Ishikawa (cell line): ENCODE data around the gene SOX1.

Experiments
- CEBPB ChIP-seq: IDR thresholded peaks from 2 replicates; pipeline ENCODE4 v1.6.1; 2012
- CREB1 ChIP-seq: IDR thresholded peaks from 2 replicates; pipeline ENCODE4 v1.6.1; 2012; ENCODE audit warnings: low read depth
- EGR1 ChIP-seq: IDR thresholded peaks from 2 replicates; pipeline ENCODE4 v1.6.1; 2012
- EP300 ChIP-seq: IDR thresholded peaks from 2 replicates; pipeline ENCODE4 v1.6.1; 2012; ENCODE audit warnings: borderline replicate concordance
- FOXM1 ChIP-seq: IDR thresholded peaks from 2 replicates; pipeline ENCODE4 v1.6.1; 2012; ENCODE audit warnings: low read depth, borderline replicate concordance
- NFIC ChIP-seq: IDR thresholded peaks from 2 replicates; pipeline ENCODE4 v1.6.1; 2012
- RAD21 ChIP-seq: IDR thresholded peaks from 2 replicates; pipeline ENCODE4 v1.6.1; 2012; ENCODE audit warnings: low read depth
- TAF1 ChIP-seq: IDR thresholded peaks from 2 replicates; pipeline ENCODE4 v1.6.1; 2012; ENCODE audit warnings: low read depth, mild to moderate bottlenecking
- TCF12 ChIP-seq: IDR thresholded peaks from 2 replicates; pipeline ENCODE4 v1.6.1; 2012; ENCODE audit warnings: low read depth
- TEAD4 ChIP-seq: IDR thresholded peaks from 2 replicates; pipeline ENCODE4 v1.6.1; 2012
- YY1 ChIP-seq: IDR thresholded peaks from 2 replicates; pipeline ENCODE4 v1.6.1; 2012; ENCODE audit warnings: low read depth
- ZBTB7A ChIP-seq: IDR thresholded peaks from 2 replicates; pipeline ENCODE4 v1.6.1; 2012; ENCODE audit warnings: low read depth
- TF ChIP-seq, protein P1 (sequence below): IDR thresholded peaks from 2 replicates; pipeline ENCODE4 v1.6.1; 2012
- TF ChIP-seq, protein P2 (sequence below): IDR thresholded peaks from 2 replicates; pipeline ENCODE4 v1.6.1; 2012
- TF ChIP-seq, protein P3 (sequence below): IDR thresholded peaks from 2 replicates; pipeline ENCODE4 v1.6.1; 2012; ENCODE audit warnings: low read depth, mild to moderate bottlenecking

SOX1 gene

DNA sequence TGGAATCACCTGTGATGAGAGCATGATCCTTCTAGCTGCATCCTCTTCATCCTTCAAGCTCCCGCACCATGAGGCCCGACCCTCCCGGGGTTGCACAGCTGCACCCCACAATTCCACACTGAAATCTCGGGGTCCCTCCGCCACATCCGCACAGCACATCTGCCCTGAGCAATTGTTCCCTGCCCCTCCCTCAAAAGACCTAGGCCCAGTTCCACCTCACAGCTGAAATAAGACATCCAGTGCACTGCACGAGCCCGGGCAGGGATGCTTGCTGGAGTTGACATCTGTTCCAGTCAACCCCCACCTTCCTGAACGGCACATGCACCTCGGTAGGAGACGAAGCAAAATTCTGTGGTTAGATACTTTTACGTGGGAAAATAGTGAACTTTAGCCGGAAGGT lies 14.7 kb upstream of the SOX1 start:
- TF ChIP-seq EP300 (no peak), FOXM1 (no peak), TAF1 (no peak), NFIC (no peak), YY1 (no peak), RAD21 (no peak), CREB1 (no peak), ZBTB7A (no peak), TEAD4 (no peak), CEBPB (no peak)
- TF ChIP-seq, protein P1, sequence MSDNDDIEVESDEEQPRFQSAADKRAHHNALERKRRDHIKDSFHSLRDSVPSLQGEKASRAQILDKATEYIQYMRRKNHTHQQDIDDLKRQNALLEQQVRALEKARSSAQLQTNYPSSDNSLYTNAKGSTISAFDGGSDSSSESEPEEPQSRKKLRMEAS: no peak
- TF ChIP-seq, protein P2, sequence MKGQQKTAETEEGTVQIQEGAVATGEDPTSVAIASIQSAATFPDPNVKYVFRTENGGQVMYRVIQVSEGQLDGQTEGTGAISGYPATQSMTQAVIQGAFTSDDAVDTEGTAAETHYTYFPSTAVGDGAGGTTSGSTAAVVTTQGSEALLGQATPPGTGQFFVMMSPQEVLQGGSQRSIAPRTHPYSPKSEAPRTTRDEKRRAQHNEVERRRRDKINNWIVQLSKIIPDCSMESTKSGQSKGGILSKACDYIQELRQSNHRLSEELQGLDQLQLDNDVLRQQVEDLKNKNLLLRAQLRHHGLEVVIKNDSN: no peak
- TF ChIP-seq, protein P3, sequence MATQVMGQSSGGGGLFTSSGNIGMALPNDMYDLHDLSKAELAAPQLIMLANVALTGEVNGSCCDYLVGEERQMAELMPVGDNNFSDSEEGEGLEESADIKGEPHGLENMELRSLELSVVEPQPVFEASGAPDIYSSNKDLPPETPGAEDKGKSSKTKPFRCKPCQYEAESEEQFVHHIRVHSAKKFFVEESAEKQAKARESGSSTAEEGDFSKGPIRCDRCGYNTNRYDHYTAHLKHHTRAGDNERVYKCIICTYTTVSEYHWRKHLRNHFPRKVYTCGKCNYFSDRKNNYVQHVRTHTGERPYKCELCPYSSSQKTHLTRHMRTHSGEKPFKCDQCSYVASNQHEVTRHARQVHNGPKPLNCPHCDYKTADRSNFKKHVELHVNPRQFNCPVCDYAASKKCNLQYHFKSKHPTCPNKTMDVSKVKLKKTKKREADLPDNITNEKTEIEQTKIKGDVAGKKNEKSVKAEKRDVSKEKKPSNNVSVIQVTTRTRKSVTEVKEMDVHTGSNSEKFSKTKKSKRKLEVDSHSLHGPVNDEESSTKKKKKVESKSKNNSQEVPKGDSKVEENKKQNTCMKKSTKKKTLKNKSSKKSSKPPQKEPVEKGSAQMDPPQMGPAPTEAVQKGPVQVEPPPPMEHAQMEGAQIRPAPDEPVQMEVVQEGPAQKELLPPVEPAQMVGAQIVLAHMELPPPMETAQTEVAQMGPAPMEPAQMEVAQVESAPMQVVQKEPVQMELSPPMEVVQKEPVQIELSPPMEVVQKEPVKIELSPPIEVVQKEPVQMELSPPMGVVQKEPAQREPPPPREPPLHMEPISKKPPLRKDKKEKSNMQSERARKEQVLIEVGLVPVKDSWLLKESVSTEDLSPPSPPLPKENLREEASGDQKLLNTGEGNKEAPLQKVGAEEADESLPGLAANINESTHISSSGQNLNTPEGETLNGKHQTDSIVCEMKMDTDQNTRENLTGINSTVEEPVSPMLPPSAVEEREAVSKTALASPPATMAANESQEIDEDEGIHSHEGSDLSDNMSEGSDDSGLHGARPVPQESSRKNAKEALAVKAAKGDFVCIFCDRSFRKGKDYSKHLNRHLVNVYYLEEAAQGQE: no peak

DNA sequence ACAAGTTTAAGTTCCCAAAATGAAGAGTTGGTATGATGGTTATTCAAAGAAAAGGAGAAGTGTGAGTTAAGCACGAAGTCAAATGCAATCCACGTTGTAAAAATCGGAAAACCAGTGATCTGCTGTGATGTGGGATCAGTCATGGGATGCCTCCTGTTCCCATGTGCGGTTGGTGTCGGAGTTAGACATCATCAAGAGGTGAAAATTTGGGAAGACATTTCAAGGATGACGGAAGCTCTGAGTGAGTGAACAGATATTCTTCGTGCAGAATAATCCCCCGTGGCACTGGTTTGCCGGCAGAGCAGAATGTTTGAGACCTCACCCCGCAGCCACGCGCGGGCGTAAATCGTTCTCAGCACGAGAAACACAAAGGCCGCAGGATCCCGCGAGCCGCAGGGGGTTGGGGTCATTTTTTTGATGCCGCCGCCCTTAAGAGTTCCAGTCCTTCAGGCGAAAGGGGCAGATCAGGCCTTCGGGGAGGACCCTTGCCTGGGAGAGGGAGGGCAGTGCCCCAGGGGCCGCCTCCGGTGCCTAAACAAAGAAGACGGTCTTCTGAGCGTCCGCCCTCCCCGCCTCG lies 13.7 kb upstream of the SOX1 start:
- TF ChIP-seq, protein P1: no peak
- no peak for TF ChIP-seq EGR1
- no peak for TF ChIP-seq NFIC
- TF ChIP-seq, protein P2: no peak
- TF ChIP-seq ZBTB7A: no peak
- no peak for TF ChIP-seq TAF1
- no peak for TF ChIP-seq RAD21
- no peak for TF ChIP-seq EP300
- no peak for TF ChIP-seq TCF12
- no peak for TF ChIP-seq YY1
- no peak for TF ChIP-seq TEAD4
- TF ChIP-seq, protein P3: no peak
- no peak for TF ChIP-seq CREB1
- no peak for TF ChIP-seq FOXM1
- TF ChIP-seq CEBPB: no peak

DNA sequence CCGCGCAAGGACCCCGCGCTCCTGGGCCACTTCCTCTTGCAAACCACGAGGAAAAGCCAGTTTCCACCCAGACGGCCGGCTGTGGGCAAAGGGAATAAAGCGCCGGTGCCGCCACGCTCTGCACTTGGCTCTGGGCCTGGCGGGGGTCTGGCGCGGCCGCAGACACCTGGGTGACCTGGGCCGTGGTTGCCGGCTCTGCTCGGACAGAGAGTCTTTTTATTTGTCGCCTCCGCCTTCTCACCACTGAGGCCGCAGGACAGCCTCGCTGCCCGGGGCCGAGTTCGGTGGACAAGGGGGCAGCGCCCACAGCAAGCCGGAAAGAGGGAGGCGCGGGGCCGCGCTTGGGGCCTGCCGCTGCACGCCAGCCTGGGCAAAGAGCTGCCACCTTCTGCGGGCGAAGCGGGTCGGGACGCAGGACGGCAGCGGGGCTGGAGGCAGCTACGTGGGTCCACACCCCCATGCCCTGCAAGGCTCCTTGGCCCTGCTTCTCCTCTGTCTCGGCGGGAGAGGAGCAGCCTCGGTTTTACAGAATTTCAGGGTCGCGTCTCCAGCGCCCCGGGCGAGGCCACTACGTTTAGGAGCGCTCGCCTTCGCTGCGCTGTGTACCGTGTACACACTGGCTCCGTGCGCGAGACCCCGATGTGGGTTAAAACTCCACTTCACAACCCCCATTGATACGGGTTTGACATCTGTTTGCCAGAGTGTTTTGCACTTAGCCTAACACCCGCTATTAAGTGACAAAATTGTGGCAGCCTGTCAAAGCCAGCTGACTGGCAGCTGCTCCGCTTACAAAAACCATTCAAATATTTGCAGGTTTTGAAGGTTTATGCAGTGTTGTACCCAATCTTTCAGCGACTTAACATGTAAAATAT lies 13.0 kb upstream of the SOX1 start:
- TF ChIP-seq NFIC (no peak), RAD21 (no peak), TCF12 (no peak), CREB1 (no peak), EP300 (no peak), YY1 (no peak), FOXM1 (no peak), ZBTB7A (no peak), TAF1 (no peak)
- TF ChIP-seq, protein P1: no peak
- TF ChIP-seq, protein P3: no peak

DNA sequence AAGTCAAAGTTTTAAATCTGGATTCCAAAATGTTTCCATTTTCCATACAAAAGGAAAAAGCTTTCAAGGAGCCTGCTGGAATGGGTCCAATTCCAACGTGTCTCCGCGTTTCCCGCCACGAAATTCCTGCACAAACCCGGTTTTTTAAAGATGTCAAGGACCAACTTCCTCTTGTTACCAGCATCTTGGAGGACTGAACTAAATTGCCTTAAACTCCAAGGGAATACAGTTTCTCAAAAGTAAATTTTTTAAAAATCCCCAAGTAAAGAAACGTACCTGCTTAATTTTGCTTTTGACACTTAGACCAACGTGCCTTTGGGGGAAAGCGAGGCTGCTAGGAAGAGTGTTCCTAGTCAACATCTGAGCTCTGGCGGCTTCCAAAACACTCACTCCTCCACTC lies 12.3 kb upstream of the SOX1 start:
- TF ChIP-seq, protein P3: no peak
- TF ChIP-seq ZBTB7A: no peak
- TF ChIP-seq EP300: no peak
- TF ChIP-seq, protein P2: no peak
- TF ChIP-seq TEAD4: no peak
- no peak for TF ChIP-seq FOXM1
- no peak for TF ChIP-seq YY1
- no peak for TF ChIP-seq EGR1
- TF ChIP-seq, protein P1: no peak
- TF ChIP-seq TAF1: no peak
- no peak for TF ChIP-seq CEBPB
- TF ChIP-seq TCF12: no peak
- no peak for TF ChIP-seq CREB1
